CD4-positive, CD25-positive, alpha-beta regulatory T cell (primary cell): ENCODE measurements around the gene AQP10. TPM values are rescaled to one million over a fixed set of nuclear protein-coding genes. Genes with fewer than 3 reads are reported as not detected.

Source experiments
- ATAC-seq, 2 donors: fragments of 150-1000 bp; cut with Tn5 transposase; one replicate each; pipeline ENCODE4 v1.10.0; 2021; ENCODE audit warnings: low read depth in 2 of 2, moderate number of reproducible peaks in 2 of 2, moderate library complexity in 1 of 2
- DNase-seq, 3 donors: peaks; one replicate each; pipeline versions ENCODE4 v3.0.0 to v3.0.0-alpha.2; 2012 to 2022; ENCODE audit warnings: mixed read lengths in 1 of 3
- H3K27ac ChIP-seq: one replicate; pipeline ENCODE4 v1.7.0; 2013; ENCODE audit warnings: mild to moderate bottlenecking, low read length; ENCODE audit not compliant: insufficient read depth, poor library complexity, severe bottlenecking
- H3K27me3 ChIP-seq: one replicate; pipeline ENCODE4 v1.7.0; 2013; ENCODE audit warnings: low read length; ENCODE audit not compliant: control insufficient read depth, insufficient read depth
- H3K36me3 ChIP-seq: one replicate; pipeline ENCODE4 v1.7.0; 2013; ENCODE audit warnings: mild to moderate bottlenecking, low read length, moderate library complexity; ENCODE audit not compliant: control insufficient read depth, insufficient read depth
- H3K4me1 ChIP-seq: 2 replicates; pipeline ENCODE4 v1.7.0; 2013; ENCODE audit warnings: mild to moderate bottlenecking, low read length; ENCODE audit not compliant: insufficient read depth, control insufficient read depth, poor library complexity, severe bottlenecking
- H3K4me3 ChIP-seq: one replicate; pipeline ENCODE4 v1.7.0; 2013; ENCODE audit warnings: low read depth, mild to moderate bottlenecking, low read length, moderate library complexity
- H3K9me3 ChIP-seq, 2 experiments: 1 replicate in 1 of 2; 2 replicates in 1 of 2; pipeline ENCODE4 v1.7.0; 2013; ENCODE audit warnings: low read length in 2 of 2, mild to moderate bottlenecking in 1 of 2, moderate library complexity in 1 of 2; ENCODE audit not compliant: control insufficient read depth in 2 of 2
- H3K27ac Mint-ChIP-seq, 3 donors: one replicate each; pipeline ENCODE4 v1.8.0; 2020 to 2022; ENCODE audit warnings: mild to moderate bottlenecking in 3 of 3, mixed read lengths in 3 of 3, moderate library complexity in 2 of 3
- H3K27me3 Mint-ChIP-seq: one replicate; pipeline ENCODE4 v1.8.0; 2022; ENCODE audit warnings: mild to moderate bottlenecking, mixed read lengths
- H3K36me3 Mint-ChIP-seq: one replicate; pipeline ENCODE4 v1.8.0; 2020; ENCODE audit warnings: mixed read lengths
- H3K4me1 Mint-ChIP-seq, 4 donors: one replicate each; pipeline ENCODE4 v1.8.0; 2020 to 2022; ENCODE audit warnings: mixed read lengths in 4 of 4, mild to moderate bottlenecking in 1 of 4
- H3K4me3 Mint-ChIP-seq, 4 donors: one replicate each; pipeline ENCODE4 v1.8.0; 2020 to 2022; ENCODE audit warnings: mild to moderate bottlenecking in 4 of 4, mixed read lengths in 4 of 4, moderate library complexity in 3 of 4
- H3K9me3 Mint-ChIP-seq, 7 donors: one replicate each; pipeline ENCODE4 v1.8.0; 2020 to 2022; ENCODE audit warnings: mixed read lengths in 7 of 7, mild to moderate bottlenecking in 3 of 7, moderate library complexity in 2 of 7
- polyA plus RNA-seq, 4 donors: library from polyadenylated mRNA; unstranded; fragments of 300-500 nt; fragmentation: Illumina TruSeq; gene quantifications; one replicate each; pipeline ENCODE4 v1.2.3, GENCODE V29; 2021
- total RNA-seq: library from RNA; stranded (reverse); gene quantifications from one replicate; pipeline ENCODE4 v1.2.3, GENCODE V29; 2022

The AQP10 gene
- total and polyA plus RNA-seq, 5 donors from 2014 or later, result 0.81 TPM; not detected in 4

DNA sequence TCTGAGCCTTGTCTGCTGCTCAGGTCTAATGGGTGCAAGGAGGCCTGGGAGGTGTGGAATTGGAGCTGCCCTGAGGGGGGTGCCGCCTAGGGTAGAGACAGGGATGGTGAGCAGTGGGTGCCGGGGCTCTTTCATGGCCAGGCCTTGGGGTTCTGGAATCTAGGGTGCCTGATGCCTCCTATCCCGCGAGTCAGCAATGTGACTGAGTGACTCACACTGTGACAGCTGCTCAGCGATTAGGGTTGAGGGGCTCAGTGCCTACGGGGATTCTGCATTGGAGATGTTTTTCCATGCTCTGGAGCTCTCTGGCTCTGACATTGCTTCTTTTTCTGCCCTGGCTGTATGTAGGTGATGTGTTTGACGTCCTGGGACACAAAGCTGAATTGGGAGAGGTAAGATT is 21.2 kb downstream of the AQP10 start:
- Mint-ChIP-seq H3K9me3 (no peaks in the 10 kb centered on the region), H3K27ac (peak overlapping the region; percentile 91 to 100 (median 97)), H3K36me3 (peaks cover 83% of the 10 kb centered on the region), H3K27me3 (no peaks in the 10 kb centered on the region), H3K4me3 (peak overlapping the region; percentile 90 to 97 (median 96)), H3K4me1 (peaks cover 34 to 98% (median 78%) of the 10 kb centered on the region in 4 donors)
- no peaks in the 10 kb centered on the region for H3K27me3 ChIP-seq
- H3K4me3 ChIP-seq, result peak overlapping the region; percentile 94
- ATAC-seq (no peak), DNase-seq (no peak)
- H3K9me3 ChIP-seq, result no peaks in the 10 kb centered on the region
- peaks cover 79% of the 10 kb centered on the region for H3K36me3 ChIP-seq
- H3K4me1 ChIP-seq, result peaks cover 100% of the 10 kb centered on the region
- peak overlapping the region; percentile 77 for H3K27ac ChIP-seq

- DNase-seq (peak; percentile 67 to 91 (median 77)), ATAC-seq (peak; percentile 97)
- H3K27ac ChIP-seq, result peak overlapping the region; percentile 77
- Mint-ChIP-seq H3K4me3 (peak overlapping the region; percentile 90 to 97 (median 96)), H3K4me1 (peaks cover 26 to 98% (median 73%) of the 10 kb centered on the region in 4 donors), H3K9me3 (no peaks in the 10 kb centered on the region), H3K27me3 (no peaks in the 10 kb centered on the region), H3K36me3 (peaks cover 81% of the 10 kb centered on the region), H3K27ac (peak overlapping the region; percentile 91 to 100 (median 97))
- no peaks in the 10 kb centered on the region for H3K9me3 ChIP-seq
- no peaks in the 10 kb centered on the region for H3K27me3 ChIP-seq
- peaks cover 98% of the 10 kb centered on the region for H3K4me1 ChIP-seq
- peak overlapping the region; percentile 94 for H3K4me3 ChIP-seq
- peaks cover 85% of the 10 kb centered on the region for H3K36me3 ChIP-seq
Measured at GRCh38 chr1:154342836-154343472, 22.1 kb downstream of the AQP10 start.

GRCh38 chr1:154344977-154345837 is 24.3 kb downstream of the AQP10 start:
- peak overlapping the region; percentile 91 to 97 (median 97) for H3K27ac Mint-ChIP-seq
- peaks cover 94% of the 10 kb centered on the region for H3K4me1 ChIP-seq
- no peaks in the 10 kb centered on the region for H3K27me3 Mint-ChIP-seq
- H3K27me3 ChIP-seq, result no peaks in the 10 kb centered on the region
- DNase-seq (peak; percentile 63 to 84 (median 78)), ATAC-seq (peak in 1 of 2 donors; percentile 33)
- H3K27ac ChIP-seq, result peak overlapping the region; percentile 61
- peaks cover 75% of the 10 kb centered on the region for H3K36me3 Mint-ChIP-seq
- H3K36me3 ChIP-seq, result peaks cover 89% of the 10 kb centered on the region
- H3K4me1 Mint-ChIP-seq, result peaks cover 15 to 94% (median 60%) of the 10 kb centered on the region in 4 donors
- peak overlapping the region; percentile 94 for H3K4me3 ChIP-seq
- H3K9me3 ChIP-seq, result no peaks in the 10 kb centered on the region
- no peaks in the 10 kb centered on the region for H3K9me3 Mint-ChIP-seq
- peak overlapping the region; percentile 90 to 97 (median 96) for H3K4me3 Mint-ChIP-seq

DNA sequence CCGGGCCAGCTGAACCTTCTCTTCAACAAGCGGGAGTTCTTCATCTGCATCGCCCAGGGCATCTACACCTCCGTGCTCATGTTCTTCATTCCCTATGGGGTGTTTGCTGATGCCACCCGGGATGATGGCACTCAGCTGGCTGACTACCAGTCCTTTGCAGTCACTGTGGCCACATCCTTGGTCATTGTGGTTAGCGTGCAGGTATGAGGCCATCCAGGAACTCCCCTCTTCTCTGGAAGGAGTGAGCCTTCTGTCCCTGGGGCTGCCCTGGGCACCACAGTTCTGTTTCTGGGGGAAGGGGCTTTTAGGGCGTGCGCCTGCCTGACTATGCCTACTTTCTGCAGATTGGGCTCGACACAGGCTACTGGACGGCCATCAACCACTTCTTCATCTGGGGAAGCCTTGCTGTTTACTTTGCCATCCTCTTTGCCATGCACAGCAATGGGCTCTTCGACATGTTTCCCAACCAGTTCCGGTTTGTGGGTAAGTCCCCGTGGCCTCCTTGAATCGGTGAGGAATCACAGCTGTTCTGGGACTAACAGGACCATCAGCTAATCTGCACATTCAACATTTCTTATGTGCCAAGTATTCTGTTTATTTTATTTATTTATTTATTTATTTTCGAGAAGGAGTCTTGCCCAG is 25.5 kb downstream of the AQP10 start:
- Histone ChIP-seq H3K36me3 (peaks cover 81% of the 10 kb centered on the region), H3K4me3 (peak overlapping the region; percentile 94), H3K9me3 (no peaks in the 10 kb centered on the region), H3K27ac (peak overlapping the region; percentile 49), H3K4me1 (peaks cover 91% of the 10 kb centered on the region), H3K27me3 (no peaks in the 10 kb centered on the region)
- Mint-ChIP-seq H3K9me3 (no peaks in the 10 kb centered on the region), H3K4me3 (peak overlapping the region; percentile 90 to 97 (median 96)), H3K27me3 (no peaks in the 10 kb centered on the region), H3K4me1 (peaks cover 20 to 90% (median 54%) of the 10 kb centered on the region in 4 donors), H3K36me3 (peaks cover 63% of the 10 kb centered on the region), H3K27ac (peak overlapping the region in 2 of 3 donors; percentile 74 to 97)
- ATAC-seq (no peak), DNase-seq (no peak)

DNA sequence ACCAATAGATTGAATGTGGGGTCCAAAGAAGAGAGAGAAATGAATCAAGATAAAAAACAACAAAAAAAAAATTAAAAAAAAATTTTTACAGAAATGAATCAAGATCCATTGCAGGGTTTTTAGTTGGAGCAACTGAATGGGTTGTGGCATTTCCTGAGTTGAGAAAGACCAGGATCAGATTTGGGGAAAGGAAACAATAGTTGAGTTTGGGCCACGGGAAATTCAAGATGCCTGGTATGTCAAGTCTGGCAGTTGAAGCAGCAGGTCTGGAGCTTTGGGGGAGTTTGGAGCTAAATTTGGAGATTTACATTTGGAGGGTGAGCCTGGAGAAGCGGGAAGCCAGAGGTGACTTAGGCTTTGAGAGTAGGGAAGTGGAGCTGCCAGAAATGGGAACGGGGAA is 27.1 kb downstream of the AQP10 start:
- Histone ChIP-seq H3K36me3 (peaks cover 71% of the 10 kb centered on the region), H3K4me1 (peaks cover 91% of the 10 kb centered on the region), H3K27me3 (no peaks in the 10 kb centered on the region), H3K27ac (no peak overlapping the region), H3K9me3 (no peaks in the 10 kb centered on the region), H3K4me3 (no peak overlapping the region)
- peaks cover 50% of the 10 kb centered on the region for H3K36me3 Mint-ChIP-seq
- ATAC-seq (no peak), DNase-seq (no peak)
- peak overlapping the region in 3 of 4 donors; percentile 47 to 69 (median 56) for H3K4me3 Mint-ChIP-seq
- no peaks in the 10 kb centered on the region for H3K9me3 Mint-ChIP-seq
- peak overlapping the region in 1 of 3 donors; percentile 77 for H3K27ac Mint-ChIP-seq
- H3K4me1 Mint-ChIP-seq, result peaks cover 17 to 89% (median 50%) of the 10 kb centered on the region in 4 donors
- no peaks in the 10 kb centered on the region for H3K27me3 Mint-ChIP-seq

- Histone ChIP-seq H3K36me3 (peaks cover 65% of the 10 kb centered on the region), H3K4me1 (peaks cover 91% of the 10 kb centered on the region)
Measured at GRCh38 chr1:154348429-154349076, 27.7 kb downstream of the AQP10 start.

DNA sequence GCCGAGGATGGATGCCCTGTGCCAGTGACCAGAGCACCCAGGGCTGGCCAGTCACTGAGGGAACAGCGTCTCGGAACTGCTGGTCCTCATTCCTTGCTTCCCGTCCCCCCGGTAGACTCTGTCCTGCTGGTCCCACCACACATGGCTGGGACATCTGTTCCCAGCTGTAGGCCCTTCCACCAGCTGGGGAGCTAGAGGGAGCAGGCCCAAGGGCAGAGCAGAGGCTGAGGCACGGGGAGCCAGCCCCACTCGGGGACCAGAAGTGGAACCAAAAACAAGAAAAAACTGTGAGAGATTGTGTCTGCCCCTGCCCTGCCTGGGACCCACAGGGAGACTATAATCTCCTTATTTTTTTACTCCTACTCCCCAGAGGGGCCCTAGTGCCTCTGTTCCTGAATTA is 28.2 kb downstream of the AQP10 start:
- no peaks in the 10 kb centered on the region for H3K9me3 Mint-ChIP-seq
- peaks cover 60% of the 10 kb centered on the region for H3K36me3 ChIP-seq

More at GRCh38 chr1:154348429-154349076, 27.7 kb downstream of the AQP10 start:
- Mint-ChIP-seq H3K27ac (peak overlapping the region; percentile 15 to 86 (median 62)), H3K36me3 (peaks cover 44% of the 10 kb centered on the region), H3K4me3 (peak overlapping the region in 3 of 4 donors; percentile 21 to 47 (median 29)), H3K4me1 (peaks cover 16 to 89% (median 50%) of the 10 kb centered on the region in 4 donors), H3K27me3 (no peaks in the 10 kb centered on the region), H3K9me3 (no peaks in the 10 kb centered on the region)
- ATAC-seq (no peak), DNase-seq (no peak)
- Histone ChIP-seq H3K4me3 (no peak overlapping the region), H3K27ac (no peak overlapping the region), H3K27me3 (no peaks in the 10 kb centered on the region), H3K9me3 (no peaks in the 10 kb centered on the region)

More for the DNA sequence above, 28.2 kb downstream of the AQP10 start:
- Mint-ChIP-seq H3K36me3 (peaks cover 38% of the 10 kb centered on the region), H3K27me3 (no peaks in the 10 kb centered on the region), H3K27ac (peak overlapping the region; percentile 1 to 80 (median 62)), H3K4me1 (peaks cover 16 to 89% (median 51%) of the 10 kb centered on the region in 4 donors), H3K4me3 (peak overlapping the region; percentile 29 to 70 (median 38))
- DNase-seq (no peak), ATAC-seq (no peak)
- H3K27ac ChIP-seq, result no peak overlapping the region
- H3K4me1 ChIP-seq, result peaks cover 90% of the 10 kb centered on the region
- no peaks in the 10 kb centered on the region for H3K27me3 ChIP-seq
- no peak overlapping the region for H3K4me3 ChIP-seq
- no peaks in the 10 kb centered on the region for H3K9me3 ChIP-seq
